NCI-H345 treated with DMSO at 0.1 percent for 48 hours (cell line): ENCODE data around the gene CLSTN2.

Experiments used
- DNase-seq: peaks from one replicate; lab custom pipeline; 2025; ENCODE audit not compliant: unreplicated experiment; lab: John Stamatoyannopoulos, UW

The CLSTN2 gene

DNA sequence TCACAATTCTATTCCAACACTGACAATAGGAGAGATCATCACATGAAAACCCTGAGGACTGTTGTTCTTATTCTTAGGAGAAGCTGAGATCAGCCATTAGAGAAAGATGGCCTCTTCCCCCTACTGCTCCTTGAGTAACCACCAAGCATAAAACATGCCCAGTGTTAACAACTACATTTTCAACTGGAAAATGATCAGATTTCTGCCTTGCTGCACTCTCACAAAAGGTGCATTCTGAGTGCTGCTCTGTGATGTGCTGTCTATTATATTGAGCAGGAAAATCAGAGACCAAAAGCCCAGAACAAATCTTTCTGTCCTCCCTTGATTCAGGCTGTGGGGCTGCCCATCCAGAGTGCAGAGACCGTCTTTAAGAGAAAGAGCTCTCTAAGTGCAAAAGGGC, 438.2 kb downstream of the CLSTN2 start:
- no peak for DNase-seq

DNA sequence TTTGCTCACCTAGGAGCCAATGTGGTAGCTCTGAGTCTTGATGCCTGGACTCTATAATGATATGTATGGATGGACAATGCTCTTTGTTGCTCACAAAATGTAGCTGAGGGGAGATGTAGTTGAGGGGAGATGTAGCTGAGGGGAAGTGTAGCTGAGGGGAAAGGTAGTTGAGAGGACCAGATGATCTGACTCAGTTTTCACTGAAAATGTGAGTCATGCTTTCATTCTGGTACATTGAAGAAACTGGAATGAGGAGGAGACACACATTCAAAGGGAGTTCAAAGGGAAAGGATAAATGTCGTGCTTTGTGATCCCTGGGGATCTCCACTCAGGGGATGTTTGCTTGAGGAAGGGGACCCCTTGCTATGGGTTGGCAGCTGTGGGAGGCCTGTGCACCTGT, 440.0 kb downstream of the CLSTN2 start:
- no peak for DNase-seq

- no peak for DNase-seq
These were observed 441.3 kb downstream of the CLSTN2 start for GRCh38 chr3:140376136-140376889.

DNA sequence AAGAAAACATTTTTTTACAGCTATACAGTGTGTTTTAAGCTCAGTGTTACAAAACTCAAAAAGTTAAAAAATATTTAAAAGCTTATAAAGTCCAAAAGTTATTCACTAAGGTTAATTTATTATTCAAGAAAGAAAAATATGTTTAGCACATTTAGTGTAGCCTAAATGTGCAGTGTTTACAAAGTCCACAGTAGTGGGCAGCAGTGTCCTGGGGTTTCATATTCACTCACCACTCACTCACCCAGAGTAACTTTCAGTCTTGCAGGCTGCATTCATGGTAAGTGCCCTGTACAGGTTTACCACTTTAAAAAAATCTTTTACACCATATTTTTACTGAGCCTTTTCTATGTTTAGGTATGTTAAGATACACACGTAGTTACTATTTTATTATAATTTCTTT, 442.7 kb downstream of the CLSTN2 start:
- no peak for DNase-seq

GRCh38 chr3:140378571-140379340, 443.8 kb downstream of the CLSTN2 start:
- DNase-seq: no peak

DNA sequence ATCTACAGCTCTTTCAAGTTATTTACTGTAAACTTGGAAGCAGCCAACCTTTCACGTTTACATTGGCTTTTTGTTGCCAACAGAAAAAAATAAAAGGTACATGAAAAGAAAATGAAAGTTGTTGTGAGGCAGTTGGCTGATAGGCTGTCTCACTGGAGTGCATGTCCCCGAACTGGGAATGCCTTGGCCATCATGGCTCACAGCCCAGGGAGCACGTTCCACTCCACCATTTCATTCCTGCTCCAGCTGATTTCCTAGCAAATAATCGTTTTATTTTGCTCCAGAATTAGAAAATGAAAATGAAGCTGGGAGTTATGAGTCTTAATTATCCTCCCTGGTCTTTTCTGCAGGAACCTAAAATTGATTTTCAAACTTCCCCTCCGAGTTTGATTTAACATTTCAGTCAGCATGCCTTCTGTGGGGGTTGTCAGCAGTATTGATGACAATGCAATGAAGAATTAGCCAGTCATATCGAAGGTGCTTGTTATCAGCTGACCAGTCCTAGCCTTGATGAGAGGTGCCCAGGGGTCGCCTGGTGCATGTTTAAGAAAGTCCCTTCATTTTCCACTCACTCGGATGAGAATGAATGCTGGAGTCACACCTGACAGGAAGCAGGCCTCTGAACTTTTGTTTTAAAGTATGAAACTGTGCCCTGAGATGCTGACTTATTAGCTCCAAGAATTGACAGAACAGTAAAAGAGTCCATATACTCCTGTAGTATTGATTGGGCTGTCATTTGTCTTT, 449.2 kb downstream of the CLSTN2 start:
- no peak for DNase-seq

DNA sequence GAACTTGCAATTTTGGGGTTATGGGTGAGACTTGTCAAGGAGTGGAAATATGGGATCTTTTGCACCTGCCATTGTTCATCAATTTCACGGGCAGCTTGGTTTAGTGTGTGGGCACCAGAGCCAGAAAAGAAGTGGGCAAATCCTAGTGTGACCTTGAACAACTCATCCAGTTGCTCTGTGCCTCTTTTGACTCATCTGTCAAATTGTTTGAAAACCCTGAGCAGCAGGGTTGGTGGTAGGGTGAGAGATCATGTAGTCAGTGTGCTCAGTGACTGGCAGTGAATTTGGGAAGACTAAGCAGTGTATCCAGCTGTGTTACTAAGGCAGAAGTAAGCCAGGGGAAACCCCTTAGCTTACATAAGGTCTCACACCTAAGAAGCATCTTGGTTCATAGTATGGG, 449.9 kb downstream of the CLSTN2 start:
- no peak for DNase-seq

DNA sequence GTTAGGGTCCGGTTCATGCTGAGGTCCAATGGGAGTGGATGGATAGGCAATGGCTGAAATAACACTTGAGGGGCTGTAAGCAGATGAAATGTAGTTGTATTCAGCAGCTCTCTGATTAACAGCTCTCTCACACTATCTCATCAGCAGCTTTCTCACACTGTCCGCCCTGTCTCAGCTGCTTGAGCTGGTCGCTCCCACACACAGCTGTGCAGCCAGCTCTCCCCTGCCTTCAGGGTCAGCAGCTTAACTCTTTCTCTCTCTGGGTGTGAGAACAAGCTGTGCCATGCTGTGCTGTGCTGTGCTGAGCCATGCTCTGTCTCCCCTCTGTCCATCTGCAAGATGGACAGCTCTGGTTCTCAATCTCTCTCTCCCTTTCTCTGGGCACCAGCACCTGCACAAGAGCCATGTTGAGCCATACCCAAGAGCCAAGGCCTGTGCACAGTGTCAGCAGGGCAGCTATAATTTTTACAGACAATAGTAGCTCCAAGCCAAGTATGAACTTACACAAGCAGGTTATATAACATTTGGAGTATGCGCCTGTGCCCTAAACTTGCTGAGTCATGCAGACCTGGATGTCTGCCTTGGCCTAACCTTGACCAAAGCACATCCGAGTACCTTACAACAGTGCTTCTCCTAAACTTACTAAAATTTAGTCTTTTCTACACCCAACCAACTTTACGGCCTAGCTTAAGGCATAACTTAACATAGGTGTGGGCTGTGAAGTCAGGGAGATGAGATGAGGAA, 451.5 kb downstream of the CLSTN2 start:
- no peak for DNase-seq

DNA sequence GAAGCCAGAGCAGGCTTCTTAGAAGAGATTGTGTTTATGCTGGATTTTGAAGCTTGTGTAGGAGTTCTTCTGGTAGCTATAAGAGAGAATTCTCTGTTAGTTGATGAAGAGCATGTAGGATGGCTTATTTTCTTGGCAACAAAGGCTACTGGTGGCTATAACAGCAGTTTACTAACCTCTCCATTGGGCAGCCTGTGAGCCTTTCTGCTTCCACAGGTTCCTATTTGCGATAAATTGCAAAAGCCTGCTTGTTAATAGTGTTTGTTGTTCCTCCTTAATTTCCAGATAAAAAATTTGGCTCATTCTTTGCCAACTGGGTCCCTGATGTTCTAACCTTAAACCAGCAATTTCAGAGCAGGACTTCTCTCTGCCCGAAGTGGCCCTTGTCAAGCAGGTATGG, 452.3 kb downstream of the CLSTN2 start:
- no peak for DNase-seq

- DNase-seq: no peak
These were observed 453.4 kb downstream of the CLSTN2 start for GRCh38 chr3:140388202-140388922.

DNA sequence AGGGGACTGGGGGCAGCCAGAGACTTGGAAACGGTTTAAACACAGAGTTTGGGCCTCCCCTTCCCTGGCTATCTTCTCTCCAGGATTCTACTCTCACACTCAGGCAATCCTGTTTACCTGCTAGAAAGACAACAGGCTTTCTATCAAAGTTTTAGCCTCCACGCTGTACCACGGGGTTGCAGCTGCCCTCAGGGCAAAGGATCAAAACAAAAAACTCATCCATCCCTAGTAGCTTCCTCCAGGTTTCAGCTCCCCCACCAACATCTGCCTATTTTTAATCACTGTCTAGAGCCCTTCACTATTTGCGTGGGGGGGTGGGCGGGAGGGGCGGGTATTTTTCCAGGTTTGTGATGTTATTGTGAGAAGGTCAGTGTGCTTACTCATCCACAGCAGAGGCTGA, 456.1 kb downstream of the CLSTN2 start:
- DNase-seq: peak; percentile 22

DNA sequence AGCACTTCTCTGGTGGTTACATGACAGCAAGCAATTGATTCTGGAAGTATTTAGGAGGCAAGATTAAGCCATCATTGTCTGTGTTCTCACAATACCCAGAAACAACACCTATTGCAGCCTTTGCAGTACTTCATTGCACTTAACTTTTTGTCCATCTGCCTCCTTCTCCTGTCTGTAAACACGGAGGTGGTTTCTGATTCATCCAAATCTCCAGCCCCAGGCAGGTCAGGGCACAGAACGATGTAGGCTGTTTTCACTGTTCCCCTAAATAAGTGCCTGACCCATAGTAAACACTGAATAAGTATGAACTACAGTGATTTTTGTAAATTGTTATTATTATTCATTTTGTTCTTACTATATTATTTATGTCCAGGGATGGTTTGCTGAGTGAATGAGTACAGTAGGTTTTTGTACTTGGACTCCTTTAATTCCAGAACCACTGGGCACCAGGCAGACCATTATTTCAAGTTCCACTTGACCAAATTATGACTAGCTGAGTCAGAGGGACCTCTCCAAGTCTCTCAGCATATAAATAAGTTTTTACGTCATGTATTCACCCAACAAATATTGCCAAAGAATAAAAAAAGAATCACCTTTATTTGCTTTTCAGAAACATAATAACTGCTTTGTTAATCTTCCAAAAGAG, 459.6 kb downstream of the CLSTN2 start:
- no peak for DNase-seq

GRCh38 chr3:140395134-140396075, 460.4 kb downstream of the CLSTN2 start:
- DNase-seq: no peak

GRCh38 chr3:140396110-140396509, 461.1 kb downstream of the CLSTN2 start:
- DNase-seq: no peak

DNA sequence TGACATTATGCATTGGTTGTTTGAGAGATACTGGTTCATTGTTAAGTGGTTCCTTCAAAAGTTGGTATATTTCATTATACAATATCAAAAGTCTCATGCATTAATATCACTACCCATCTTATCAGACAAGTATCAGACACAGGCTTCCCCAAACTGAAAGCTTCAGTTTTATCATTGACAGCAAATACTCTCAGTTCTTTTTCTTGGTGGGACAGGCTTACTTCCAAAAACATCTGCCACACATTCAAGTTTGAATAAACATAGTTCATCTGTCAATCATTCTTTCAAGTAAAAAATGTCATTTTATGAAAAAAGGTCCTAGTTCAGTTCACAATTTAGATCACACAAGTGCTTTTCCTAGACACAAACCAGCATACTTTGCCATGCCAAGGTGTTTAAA, 462.9 kb downstream of the CLSTN2 start:
- no peak for DNase-seq

GRCh38 chr3:140398387-140398786, 463.4 kb downstream of the CLSTN2 start:
- DNase-seq: no peak

DNA sequence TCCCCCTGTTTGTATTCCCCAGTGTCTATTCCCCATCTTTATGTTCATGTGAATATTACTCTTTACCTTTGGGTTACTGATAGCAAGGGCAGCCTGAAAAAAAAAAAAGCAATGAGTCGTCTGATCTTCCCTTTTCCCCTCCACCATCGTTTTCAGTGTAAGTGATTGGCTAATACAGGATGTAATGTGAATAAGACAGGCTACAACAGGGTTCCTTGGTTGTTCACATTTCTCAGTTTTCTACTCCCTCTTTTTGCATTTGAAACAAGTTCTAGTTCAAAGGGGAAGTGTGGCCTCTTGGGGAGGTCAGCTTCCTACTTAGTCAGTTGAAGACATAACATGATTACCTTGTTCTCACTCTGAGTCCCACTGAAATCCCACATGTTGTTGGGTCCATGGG, 464.9 kb downstream of the CLSTN2 start:
- DNase-seq: no peak

DNA sequence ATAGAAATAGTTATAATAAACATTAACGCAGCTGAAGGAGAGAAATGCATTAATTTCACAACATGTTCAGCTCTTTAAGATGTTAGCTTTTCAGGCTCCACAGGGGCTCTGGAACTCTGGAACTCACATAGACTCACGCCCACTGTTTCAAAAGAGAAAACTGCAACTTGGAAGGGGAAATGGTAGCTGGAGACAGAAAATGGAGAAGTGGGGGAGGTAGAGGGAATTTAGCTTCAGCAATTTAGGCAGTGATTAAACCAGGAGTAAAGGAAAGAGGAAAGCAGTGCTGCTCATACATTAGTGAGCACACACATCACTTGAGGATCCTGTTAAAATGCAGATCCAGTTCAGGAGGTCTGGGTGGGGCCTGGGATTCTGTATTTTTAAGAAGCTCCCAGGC, 468.1 kb downstream of the CLSTN2 start:
- DNase-seq: no peak

DNA sequence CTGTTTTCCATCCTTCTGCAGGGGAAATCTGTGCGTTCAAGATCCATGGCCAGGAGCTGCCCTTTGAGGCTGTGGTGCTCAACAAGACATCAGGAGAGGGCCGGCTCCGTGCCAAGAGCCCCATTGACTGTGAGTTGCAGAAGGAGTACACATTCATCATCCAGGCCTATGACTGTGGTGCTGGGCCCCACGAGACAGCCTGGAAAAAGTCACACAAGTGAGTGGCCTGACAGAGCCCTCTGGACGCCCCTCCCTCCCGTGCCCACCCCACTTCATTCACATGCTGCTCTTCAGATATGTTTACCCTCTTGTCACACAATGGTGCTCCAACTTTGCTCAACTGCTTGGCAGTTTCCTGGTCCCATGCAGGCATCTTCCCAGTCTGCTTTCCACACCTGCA, 468.6 kb downstream of the CLSTN2 start:
- DNase-seq: peak; percentile 25
